ENCODE data around the gene FUT7. TPM values are rescaled to one million over a fixed set of nuclear protein-coding genes. Genes with fewer than 3 reads are reported as not detected.

The FUT7 gene
- total RNA-seq, 4 donors from 2014 or later: 0.20 TPM; not detected in 3

- no peaks in the 10 kb centered on the region for H3K9me3 ChIP-seq
- TF ChIP-seq CTCF (IDR thresholded peaks at IDR 0.05) (no peak), POLR2AphosphoS5 (IDR thresholded peaks at IDR 0.05) (no peak), EP300 (IDR thresholded peaks at IDR 0.05) (no peak), POLR2A (IDR thresholded peaks at IDR 0.05) (no peak)
- WGBS, 2 donors (ENCODE audit: low coverage in 1 of 2): 84% methylated on average over 5 of the region's 45 CpGs; no CpG with 5 or more reads in 1 of the 2 donors
- ATAC-seq: no peak
- peaks cover 0 to 86% of the 10 kb centered on the region in 2 donors for H3K36me3 ChIP-seq
- H3K4me1 ChIP-seq: no peaks in the 10 kb centered on the region
- no peak overlapping the region for H3K4me3 ChIP-seq
- no peak overlapping the region for H3K27ac ChIP-seq
- H3K27me3 ChIP-seq: no peaks in the 10 kb centered on the region
Observed at GRCh38 chr9:137017791-137018497, 13.9 kb downstream of the FUT7 start.

- no peaks in the 10 kb centered on the region for H3K27me3 ChIP-seq
- H3K4me1 ChIP-seq: no peaks in the 10 kb centered on the region
- H3K36me3 ChIP-seq: peaks cover 0 to 95% of the 10 kb centered on the region in 2 donors
- no peaks in the 10 kb centered on the region for H3K9me3 ChIP-seq
- no peak for ATAC-seq
- H3K27ac ChIP-seq: no peak overlapping the region
- TF ChIP-seq POLR2A (IDR thresholded peaks at IDR 0.05): no peak
- no peak for TF ChIP-seq CTCF (IDR thresholded peaks at IDR 0.05)
- TF ChIP-seq POLR2AphosphoS5 (IDR thresholded peaks at IDR 0.05): no peak
- no peak for TF ChIP-seq EP300 (IDR thresholded peaks at IDR 0.05)
- WGBS, 2 donors (ENCODE audit: low coverage in 1 of 2): 96% methylated on average over 11 of the region's 28 CpGs; no CpG with 5 or more reads in 1 of the 2 donors
- no peak overlapping the region for H3K4me3 ChIP-seq
Observed at GRCh38 chr9:137017071-137017470, 14.8 kb downstream of the FUT7 start.

- WGBS, 2 donors (ENCODE audit: low coverage in 1 of 2): no CpG with 5 or more reads among the region's 16 CpGs
- Histone ChIP-seq H3K4me1 (no peaks in the 10 kb centered on the region), H3K4me3 (no peak overlapping the region), H3K36me3 (peaks cover 0 to 98% of the 10 kb centered on the region in 2 donors), H3K27ac (no peak overlapping the region), H3K27me3 (no peaks in the 10 kb centered on the region), H3K9me3 (no peaks in the 10 kb centered on the region)
- no peak for ATAC-seq
- TF ChIP-seq POLR2A (IDR thresholded peaks at IDR 0.05): no peak
- no peak for TF ChIP-seq EP300 (IDR thresholded peaks at IDR 0.05)
- no peak for TF ChIP-seq CTCF (IDR thresholded peaks at IDR 0.05)
- TF ChIP-seq POLR2AphosphoS5 (IDR thresholded peaks at IDR 0.05): no peak
Observed at GRCh38 chr9:137016436-137016835, 15.5 kb downstream of the FUT7 start.

- WGBS, 2 donors (ENCODE audit: low coverage in 1 of 2): no CpG with 5 or more reads among the region's 21 CpGs
- H3K4me1 ChIP-seq: no peaks in the 10 kb centered on the region
Observed at GRCh38 chr9:137015976-137016375, 15.9 kb downstream of the FUT7 start.

More at GRCh38 chr9:137015976-137016375, 15.9 kb downstream of the FUT7 start:
- Histone ChIP-seq H3K36me3 (peaks cover 0 to 98% of the 10 kb centered on the region in 2 donors), H3K27ac (no peak overlapping the region), H3K4me3 (no peak overlapping the region), H3K27me3 (no peaks in the 10 kb centered on the region), H3K9me3 (no peaks in the 10 kb centered on the region)
- TF ChIP-seq POLR2A (IDR thresholded peaks at IDR 0.05): no peak
- no peak for TF ChIP-seq CTCF (IDR thresholded peaks at IDR 0.05)
- TF ChIP-seq EP300 (IDR thresholded peaks at IDR 0.05): no peak
- no peak for ATAC-seq
